Caki2 (cell line): ENCODE data around the gene NIPAL1. TPM values are rescaled to one million over a fixed set of nuclear protein-coding genes. Genes with fewer than 3 reads are reported as not detected.
A peak's percentile ranks its signal among the peaks of the same experiment; 100 is the strongest.

ENCODE experiments used
- DNase-seq: peaks from one replicate; pipeline ENCODE4 v3.0.0-alpha.2; 2015; ENCODE audit warnings: low read depth
- in situ Hi-C: cut with HindIII; loops from 2 replicates; pipeline ENCODE4 v1.10.0; 2016; ENCODE audit warnings: low sequenced_read_pairs, low pct_unique_long_range_greater_than_20kb, mixed read lengths
- total RNA-seq: library from RNA; depleted of rRNA; stranded (reverse); fragments of >200 nt; shearing (Covaris generic); gene quantifications from 2 replicates; pipeline ENCODE4 v1.2.3, GENCODE V29; 2014; ENCODE audit warnings: low replicate concordance

NIPAL1 gene
- total RNA-seq, 1 experiment from 2014 or later: 3.0 TPM

DNA sequence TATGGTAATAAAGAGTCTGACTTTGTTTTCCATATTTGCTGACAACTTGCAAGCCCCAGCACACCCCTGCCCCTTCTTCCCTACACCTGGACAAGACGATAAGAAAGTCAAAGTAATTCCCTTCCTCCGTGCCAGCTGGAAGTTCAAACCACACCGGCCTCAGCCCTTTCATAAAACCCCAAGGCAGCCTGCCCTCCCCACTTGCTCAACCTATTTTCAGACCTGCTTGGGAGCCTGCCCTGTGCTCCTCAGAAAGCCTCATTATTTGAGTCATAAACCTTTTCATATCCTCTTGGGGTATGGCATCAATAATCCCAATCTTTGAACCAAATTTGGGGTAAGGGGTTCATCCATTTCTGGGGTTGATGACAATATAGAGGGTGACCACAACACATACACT is 29.5 kb downstream of the NIPAL1 start:
- in situ Hi-C loops: no loop called here
- no peak for DNase-seq

DNA sequence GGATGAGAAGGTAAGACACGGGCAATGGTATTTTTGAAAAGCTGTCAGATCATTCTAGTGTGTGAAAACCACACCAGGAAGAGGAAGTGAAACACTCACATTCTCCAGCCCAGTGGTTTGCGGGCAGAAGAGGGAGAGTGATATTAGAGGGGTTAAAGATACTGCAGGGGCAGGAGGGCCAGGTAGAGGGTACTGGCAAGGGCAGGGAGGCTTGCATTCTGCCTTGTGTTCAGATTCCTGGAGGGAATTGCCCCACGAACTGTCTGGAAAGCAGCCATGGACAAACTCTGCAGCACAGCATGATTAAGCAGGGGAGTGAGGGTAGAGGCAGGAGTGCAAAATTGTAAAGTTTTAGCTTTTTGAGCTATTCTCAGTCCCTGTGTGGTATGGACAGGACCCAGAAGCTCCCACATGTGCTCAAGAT is 30.9 kb downstream of the NIPAL1 start:
- in situ Hi-C loops: no loop called here
- no peak for DNase-seq

DNA sequence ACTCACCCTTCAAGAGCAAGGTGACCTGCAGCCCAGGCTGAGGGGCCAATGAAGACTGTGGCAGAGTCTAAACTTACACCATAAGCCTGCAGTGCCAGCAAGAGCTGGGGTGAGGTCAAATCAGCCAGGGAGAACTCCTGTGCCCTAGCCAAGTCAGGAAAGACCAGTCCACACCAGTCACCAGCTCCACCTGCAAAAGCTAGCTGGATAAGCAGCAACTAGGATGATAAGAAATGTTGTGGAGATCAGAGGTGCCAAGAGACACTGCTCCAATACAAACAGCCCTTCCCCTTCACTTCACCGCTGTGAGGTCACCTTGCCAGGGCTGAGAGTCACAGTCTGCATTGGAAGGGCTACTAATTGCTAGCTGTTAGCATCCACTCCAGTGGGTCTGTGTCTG is 31.3 kb downstream of the NIPAL1 start:
- in situ Hi-C loops: no loop called here
- no peak for DNase-seq

DNA sequence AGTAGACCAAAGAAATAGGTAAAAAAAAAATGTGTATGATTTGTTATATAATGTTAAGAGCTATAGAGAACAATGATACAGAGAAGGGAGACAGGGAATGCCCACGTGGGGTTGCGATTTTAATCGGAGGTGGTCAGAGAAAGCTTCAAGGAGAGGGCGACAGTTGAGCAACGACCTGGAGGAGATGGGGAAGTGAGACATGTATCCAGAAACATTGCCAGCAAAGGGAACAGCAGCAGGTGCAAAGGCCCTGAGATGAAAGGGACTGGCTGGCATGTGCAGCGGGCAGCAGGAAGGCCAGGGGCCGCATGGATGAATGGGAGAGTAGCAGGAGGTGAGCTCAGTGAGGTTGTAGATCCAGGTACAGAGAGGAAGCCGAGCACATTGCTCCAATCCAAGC is 32.9 kb downstream of the NIPAL1 start:
- DNase-seq: no peak
- in situ Hi-C loops: no loop called here

DNA sequence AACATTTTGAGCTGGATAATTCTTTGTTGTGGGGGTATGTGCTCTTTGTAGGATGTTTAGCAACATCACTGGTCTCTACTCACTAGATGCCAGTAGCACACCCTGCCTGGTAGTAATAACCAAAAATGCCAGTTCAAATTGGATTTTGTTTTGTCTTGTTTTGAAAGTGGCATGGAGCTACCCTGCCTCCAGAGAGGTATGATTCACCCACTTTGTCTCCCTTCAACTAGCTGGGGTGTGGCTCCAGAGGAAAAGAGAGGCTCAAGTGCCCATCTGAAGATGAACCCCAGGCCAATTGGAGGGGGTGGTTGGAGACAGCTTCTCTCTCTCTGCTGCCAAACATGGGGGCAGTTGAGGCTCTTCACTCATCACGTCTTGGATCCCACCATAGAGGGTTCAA is 34.5 kb downstream of the NIPAL1 start:
- in situ Hi-C loops: no loop called here
- no peak for DNase-seq

DNA sequence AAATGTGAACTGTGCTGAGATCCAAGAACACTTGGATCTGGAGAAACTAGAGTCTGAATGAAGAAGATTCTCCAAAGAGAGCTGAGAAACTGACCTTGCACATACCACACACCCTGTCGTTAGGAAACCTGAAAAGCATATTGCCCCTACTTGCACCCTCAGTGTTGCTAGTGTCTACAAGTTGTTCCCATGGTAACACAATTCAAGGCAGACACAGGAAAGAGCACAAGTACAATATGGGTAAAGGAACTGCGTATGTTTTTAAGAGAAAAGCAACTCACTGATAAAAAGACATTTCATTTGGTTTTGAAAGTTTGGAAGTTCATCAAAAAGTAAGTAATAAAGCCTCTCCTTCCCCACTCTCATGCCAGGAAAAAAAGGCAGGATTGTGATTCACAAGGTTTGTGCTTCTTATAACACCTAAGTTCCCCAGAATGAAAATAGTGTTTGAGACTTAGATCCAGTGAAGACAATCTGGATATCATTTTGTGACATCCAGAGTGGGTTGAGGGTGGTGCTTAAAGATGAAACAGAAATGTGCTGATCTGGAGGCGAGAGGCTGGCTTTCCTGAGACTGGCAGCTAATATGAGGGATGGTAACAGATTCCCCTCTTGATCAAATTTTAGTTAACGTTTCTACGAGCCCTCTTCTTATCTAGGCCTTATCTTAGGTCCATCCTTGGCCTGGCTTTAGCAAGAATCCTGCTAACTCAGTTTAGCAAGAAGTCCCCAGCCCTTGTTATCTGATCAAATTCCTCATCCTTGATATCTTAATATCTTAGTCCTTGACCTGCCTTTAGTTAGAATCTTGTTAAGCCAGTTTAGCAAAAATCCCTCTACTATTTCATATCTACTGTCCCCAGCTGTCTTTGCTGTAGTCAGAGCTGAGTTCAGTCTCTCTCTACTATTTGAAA is 42.3 kb downstream of the NIPAL1 start:
- no peak for DNase-seq
- in situ Hi-C loops: no loop called here

DNA sequence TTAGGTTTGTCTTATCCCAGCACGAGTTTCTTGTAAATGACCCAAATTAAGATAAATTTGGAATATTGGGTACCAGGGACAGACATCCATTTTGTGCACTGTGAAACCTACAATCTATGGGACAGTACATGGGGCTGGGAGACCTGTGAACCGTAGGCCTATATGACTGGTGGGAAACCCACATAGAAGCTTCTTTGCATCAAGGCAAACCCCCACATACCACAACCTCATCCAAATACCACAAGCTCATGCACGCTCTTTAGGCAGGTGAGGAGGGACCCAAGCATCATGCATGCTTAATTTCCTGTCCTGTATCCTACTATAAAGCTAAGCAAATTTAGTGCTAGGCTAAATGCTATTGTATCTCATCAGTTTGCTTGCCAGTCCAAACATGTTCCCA is 47.8 kb downstream of the NIPAL1 start:
- no peak for DNase-seq
- in situ Hi-C loops: no loop called here

DNA sequence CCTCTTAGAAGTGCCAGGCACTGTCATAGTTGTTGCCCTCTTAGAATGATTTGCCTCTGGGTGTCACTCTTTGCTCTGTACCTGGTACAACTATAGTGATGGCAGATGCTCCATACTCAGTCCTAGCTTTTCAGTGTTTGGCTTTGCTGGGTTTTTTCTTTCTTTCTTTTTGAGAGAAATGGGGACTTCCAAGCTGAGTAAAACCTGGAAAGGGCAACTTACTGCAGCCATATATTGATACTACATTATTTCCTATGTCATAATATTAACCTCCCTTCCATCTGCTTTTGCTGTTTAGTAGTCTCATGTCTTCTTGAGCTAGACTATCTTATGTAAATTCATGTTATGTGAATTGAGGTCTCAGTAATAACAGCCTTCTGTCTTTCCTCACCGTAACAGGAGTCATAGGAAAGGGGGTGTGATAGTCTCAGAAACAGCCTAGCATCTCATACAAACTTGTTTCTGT is 49.0 kb downstream of the NIPAL1 start:
- in situ Hi-C loops: no loop called here
- DNase-seq: no peak

DNA sequence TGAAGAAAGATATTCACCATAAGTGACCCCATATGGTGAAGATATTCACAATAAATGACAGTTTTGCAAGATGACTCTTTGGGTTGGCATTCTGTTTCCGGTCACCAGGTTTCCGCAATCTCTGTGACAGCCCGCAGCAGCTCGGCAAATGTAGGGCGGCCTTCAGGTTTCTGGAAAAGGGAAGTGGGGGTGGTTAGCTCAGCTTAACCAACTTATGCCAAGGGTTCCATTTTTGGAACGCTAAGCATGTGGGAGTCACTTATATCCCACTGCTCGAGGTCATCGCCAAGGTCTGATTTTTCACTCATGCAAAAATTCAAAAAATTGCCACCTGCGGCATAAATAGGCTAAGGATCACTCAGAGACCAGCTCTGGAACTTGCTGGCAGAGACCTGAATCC is 51.0 kb downstream of the NIPAL1 start:
- in situ Hi-C loops: no loop called here

DNA sequence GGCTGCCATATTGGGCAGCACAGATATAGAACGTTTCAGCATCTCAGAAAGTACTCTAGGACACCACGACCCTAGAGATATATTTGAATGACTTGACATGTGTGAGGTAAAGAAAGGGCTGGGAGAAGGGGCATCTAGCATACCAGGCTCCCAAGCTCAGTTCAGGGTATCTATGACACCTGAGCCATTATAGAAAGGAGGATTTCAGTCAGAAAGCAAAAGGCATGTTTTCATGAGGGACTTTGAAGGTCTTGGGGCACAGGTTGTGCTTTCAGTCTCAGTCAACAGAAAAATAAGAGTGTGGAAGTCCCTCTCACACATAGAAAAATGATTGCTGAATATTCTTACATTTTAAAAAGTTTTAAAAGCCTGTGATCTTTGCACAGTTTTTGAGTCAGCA is 51.6 kb downstream of the NIPAL1 start:
- in situ Hi-C loops: no loop called here
- DNase-seq: no peak

More for the DNA sequence above, 51.0 kb downstream of the NIPAL1 start:
- no peak for DNase-seq

DNA sequence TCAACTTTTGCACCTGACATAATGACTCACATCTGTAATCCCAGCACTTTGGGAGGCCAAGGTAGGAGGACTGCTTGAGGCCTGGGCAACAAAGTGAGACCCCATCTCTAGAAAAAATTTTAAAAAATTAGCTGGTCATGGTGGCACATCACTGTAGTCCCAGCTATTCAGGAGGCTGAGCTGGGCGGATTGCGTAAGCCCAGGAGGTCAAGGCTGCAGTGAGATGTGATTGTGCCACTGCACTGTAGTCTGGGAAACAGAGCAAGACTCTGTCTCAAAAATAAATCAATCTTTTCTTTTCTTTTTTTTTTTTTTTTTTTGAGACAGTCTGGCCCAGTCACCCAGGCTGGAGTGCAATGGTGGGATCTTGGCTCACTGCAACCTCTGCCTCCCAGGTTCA is 52.5 kb downstream of the NIPAL1 start:
- DNase-seq: no peak
- in situ Hi-C loops: no loop called here

DNA sequence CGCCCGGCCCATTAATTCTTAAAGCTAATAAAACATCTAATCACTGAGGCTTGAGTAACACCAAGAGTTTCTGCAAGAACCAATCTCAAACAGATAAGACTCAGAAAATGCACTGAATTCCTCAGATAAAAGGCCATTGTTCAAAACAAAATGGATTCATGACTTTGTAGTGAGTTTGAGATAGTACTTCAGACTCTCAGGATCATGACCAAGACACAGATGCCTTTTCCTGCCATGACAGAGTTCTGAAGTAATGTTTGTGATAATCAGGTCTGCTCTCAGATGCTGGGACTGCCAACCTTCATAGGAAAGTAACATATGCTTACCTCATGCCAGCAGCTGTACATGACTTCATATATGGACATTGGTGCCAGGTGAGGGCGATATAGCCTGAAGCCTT is 54.6 kb downstream of the NIPAL1 start:
- in situ Hi-C loops: no loop called here
- peak; percentile 64 for DNase-seq

DNA sequence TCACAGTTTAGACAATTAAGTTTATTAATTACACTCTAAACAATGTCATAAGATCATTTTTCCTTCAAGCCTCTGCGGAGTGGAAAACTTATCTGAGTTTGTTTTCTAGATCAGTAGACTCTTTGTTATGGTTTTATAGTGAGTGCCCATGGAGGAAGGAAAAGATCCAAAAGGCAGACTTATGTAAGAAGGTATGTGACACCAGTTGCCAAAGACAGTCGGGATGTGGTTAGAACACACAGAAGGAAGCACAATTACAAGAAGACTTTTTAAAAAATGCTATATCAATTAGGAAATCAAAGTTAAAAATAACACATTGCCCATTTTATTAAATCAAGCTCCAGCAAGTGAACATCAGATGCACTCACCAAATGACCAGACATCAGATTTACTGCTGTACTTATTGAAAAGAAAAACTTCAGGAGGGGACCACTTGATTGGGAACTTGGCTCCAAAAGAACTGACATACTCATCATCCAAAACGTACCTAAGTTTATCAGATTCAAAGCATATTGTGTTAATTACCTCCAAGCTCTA is 57.1 kb downstream of the NIPAL1 start:
- no peak for DNase-seq
- in situ Hi-C loops: no loop called here

DNA sequence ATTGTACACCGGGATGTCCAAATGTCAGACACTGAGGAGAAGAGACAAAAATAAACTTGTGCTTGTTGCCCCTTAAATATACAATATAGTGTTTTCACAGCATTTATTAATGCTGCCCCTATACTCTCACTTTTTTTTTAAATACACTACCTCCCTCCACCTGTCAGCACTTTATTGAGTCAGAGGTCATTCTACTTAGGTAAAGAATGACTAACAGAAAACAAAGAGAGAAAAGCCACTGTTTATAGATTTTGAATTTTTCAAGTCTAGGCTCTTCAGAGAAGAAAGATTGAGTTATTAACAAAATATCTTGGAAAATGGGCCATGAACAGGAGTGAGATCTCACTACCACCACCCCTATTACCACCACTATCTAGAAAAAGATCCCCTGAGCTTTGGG is 58.1 kb downstream of the NIPAL1 start:
- in situ Hi-C loops: no loop called here
- no peak for DNase-seq

DNA sequence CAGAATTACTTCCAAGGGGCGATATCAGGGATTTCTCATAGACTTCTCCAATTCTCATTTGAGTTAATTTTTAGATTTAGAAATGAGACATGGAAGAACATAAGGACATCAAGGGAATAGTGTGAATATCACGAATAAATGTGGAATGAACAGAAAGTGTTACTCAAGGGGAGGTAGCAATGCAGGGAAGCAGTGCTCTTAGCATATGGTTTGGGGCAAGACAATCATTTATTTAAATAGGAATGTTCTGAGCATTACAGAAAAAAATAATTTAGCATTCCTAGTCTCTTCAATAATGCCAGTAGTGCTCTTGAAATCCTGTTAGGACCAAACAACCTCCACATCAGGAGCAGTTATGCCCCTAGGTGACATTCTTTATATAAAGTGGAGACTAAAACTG is 61.9 kb downstream of the NIPAL1 start:
- DNase-seq: no peak
- in situ Hi-C loops: no loop called here

DNA sequence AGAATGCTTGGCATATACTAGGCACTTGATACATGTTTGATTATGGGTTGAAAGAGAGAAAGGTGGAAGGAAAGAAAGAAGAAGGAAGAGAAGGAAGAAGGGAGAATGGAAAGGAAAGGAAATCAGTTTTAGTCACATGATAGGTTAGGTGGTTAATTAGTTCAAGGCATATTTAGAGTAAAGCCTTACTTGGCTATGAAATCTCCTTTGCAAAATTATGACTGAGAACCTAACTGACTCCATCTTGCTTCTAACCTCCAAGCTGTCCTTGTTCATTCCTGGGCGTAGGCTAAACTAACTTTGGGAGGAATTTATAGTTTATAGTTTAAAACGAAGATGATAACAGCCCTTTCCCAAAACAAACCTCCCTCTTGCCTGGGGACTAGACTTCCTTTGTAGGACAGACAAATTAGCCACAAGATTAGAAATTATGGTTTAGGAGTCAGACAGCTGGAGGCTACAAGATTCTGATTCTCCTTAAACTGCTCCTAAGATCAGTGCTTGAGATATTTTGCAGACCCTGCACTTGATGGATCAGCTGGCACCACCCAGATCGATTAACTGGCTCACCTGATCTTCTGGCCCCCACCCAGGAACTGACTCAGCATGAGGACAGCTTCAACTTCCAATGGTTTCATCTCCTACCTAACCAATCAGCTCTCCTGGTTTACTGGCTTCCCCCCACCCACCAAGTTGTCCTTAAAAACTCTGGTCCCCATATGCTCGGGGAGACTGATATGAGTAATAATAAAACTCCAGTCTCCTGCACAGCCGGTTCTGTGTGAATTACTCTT is 62.5 kb downstream of the NIPAL1 start:
- DNase-seq: no peak
- in situ Hi-C loops: no loop called here

DNA sequence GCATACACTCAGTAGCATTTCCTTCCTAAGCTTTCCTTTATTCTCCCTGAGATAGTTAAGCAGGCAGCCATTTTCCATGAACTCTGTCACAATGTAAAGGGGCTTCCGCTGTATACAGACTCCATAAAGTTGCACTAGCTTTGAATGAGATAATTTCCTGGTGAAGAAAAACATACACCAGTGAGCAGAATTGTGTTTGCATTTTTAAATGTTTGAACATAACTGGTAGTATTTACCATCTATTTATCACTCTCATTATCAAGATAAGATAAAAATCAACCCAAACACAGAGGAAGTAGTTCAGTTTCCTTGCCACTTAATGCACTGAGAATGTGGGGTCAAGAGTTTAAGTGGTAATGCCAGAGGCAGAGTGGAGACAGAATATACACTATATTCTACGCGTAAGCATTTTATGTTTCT is 63.4 kb downstream of the NIPAL1 start:
- in situ Hi-C loops: no loop called here
- DNase-seq: peak; percentile 70

DNA sequence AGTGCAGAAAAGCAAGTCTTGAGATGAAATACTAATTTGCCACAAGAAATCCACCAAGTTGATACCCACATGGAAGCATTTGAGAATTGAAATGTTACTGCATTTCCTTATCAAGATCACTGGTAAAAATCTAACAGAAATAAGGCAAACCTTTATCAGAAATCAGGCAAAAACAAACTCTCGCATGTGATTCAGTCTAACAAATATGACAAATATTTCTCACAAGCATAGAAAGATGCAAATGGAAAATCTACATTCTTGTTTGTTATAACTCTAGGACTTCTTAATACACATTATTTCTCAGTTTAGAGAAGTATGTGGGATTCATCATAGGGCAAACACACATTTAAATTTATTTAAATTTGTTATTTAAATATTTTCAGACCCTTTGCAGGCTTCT is 64.6 kb downstream of the NIPAL1 start:
- in situ Hi-C loops: no loop called here
- no peak for DNase-seq

DNA sequence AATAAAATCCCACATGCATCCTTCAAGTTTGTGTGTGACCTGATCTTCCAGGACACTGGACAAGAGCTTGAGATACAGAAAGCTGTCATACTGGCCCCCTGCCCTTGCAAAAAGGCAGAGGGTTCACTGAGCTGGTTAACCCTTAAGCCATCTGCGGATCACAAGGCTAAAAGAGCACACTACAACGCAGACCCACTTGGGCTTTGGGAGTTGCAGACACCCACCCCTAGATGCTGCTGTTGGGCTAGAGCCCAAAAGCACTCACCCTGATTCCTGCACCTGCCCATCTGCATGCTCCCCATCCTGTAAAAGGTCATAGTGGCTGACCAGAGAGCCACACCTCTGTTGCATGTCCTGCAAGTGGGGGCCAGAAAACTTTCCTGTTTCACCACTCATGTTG is 66.4 kb downstream of the NIPAL1 start:
- no peak for DNase-seq
- in situ Hi-C loops: no loop called here
